GM12878 (cell line): Measurements from ENCODE around the gene NDUFB11. TPM values are rescaled to one million over a fixed set of nuclear protein-coding genes. Genes with fewer than 3 reads are reported as not detected.

ENCODE experiments used
- IKZF2 ChIP-seq, 2 experiments: fragments of 450-650 bp; IDR thresholded peaks; 2 replicates each; pipeline ENCODE4 v1.6.1; 2017; ENCODE audit warnings: mild to moderate bottlenecking in 2 of 2, moderate library complexity in 2 of 2
- PAX8 ChIP-seq: fragments of 450-650 bp; IDR thresholded peaks from 2 replicates; pipeline ENCODE4 v1.6.1; 2017; ENCODE audit warnings: mild to moderate bottlenecking, moderate library complexity
- STAT1 ChIP-seq: fragments of 450-650 bp; conservative IDR thresholded peaks from 2 replicates; pipeline ENCODE4 v1.6.1; 2014; ENCODE audit warnings: antibody characterized with exemption, mild to moderate bottlenecking
- YY1 ChIP-seq: IDR thresholded peaks from 2 replicates; pipeline ENCODE4 v1.6.1; 2011; ENCODE audit warnings: low read depth, mild to moderate bottlenecking, low read length
- ZNF207 ChIP-seq: fragments of 450-650 bp; IDR thresholded peaks from 2 replicates; pipeline ENCODE4 v1.6.1; 2014; ENCODE audit warnings: antibody characterized with exemption, mild to moderate bottlenecking, borderline replicate concordance
- ZNF274 ChIP-seq: IDR thresholded peaks from one replicate; pipeline ENCODE4 v1.8.0; 2011; ENCODE audit not compliant: insufficient read length, insufficient read depth
- polyA plus RNA-seq, 11 experiments: library from polyadenylated mRNA; depleted of rRNA in 4 of 11; unstranded in 6 of 11; stranded (reverse) in 5 of 11; fragments of >200 nt; fragmentation: Nextera tagmentation in 4 of 11; fragmentation: Illumina TruSeq in 1 of 11; extraction: Ambion mirVana in 4 of 11; extraction: Trizol in 1 of 11; gene quantifications; 1 replicate in 1 of 11; 2 replicates in 10 of 11; pipeline versions ENCODE4 v1.2.1 to v1.2.3, GENCODE V29; 2011 to 2016; ENCODE audit warnings: inconsistent platforms in 2 of 11, missing spikeins in 2 of 11, low read depth in 1 of 11
- total RNA-seq, 4 experiments: library from RNA; depleted of rRNA in 3 of 4; stranded (reverse); fragments of >200 nt in 3 of 4; fragmentation: Illumina TruSeq in 1 of 4; extraction: Trizol in 1 of 4; gene quantifications; 2 replicates each; pipeline versions ENCODE4 v1.2.1 to v1.2.3, GENCODE V29; 2013 to 2021
- TF ChIP-seq, protein P1 (sequence below): fragments of 450-650 bp; IDR thresholded peaks from 2 replicates; pipeline ENCODE4 v1.6.1; 2017; ENCODE audit warnings: low read depth, mild to moderate bottlenecking, moderate library complexity
- TF ChIP-seq, protein P2 (sequence below): fragments of 450-650 bp; IDR thresholded peaks from 2 replicates; pipeline ENCODE4 v1.6.1; 2016; ENCODE audit warnings: mild to moderate bottlenecking, moderate library complexity, borderline replicate concordance
- TF ChIP-seq, protein P3 (sequence below): fragments of 450-650 bp; IDR thresholded peaks from 2 replicates; pipeline ENCODE4 v1.6.1; 2017; ENCODE audit warnings: antibody characterized with exemption, mild to moderate bottlenecking, moderate library complexity

The NDUFB11 gene
- total and polyA plus RNA-seq, 10 of the 15 experiments (the other 5 are each of a cell fraction or from before 2014, with no cell fraction given) = 16.1 to 202 (median 83.3) TPM

DNA sequence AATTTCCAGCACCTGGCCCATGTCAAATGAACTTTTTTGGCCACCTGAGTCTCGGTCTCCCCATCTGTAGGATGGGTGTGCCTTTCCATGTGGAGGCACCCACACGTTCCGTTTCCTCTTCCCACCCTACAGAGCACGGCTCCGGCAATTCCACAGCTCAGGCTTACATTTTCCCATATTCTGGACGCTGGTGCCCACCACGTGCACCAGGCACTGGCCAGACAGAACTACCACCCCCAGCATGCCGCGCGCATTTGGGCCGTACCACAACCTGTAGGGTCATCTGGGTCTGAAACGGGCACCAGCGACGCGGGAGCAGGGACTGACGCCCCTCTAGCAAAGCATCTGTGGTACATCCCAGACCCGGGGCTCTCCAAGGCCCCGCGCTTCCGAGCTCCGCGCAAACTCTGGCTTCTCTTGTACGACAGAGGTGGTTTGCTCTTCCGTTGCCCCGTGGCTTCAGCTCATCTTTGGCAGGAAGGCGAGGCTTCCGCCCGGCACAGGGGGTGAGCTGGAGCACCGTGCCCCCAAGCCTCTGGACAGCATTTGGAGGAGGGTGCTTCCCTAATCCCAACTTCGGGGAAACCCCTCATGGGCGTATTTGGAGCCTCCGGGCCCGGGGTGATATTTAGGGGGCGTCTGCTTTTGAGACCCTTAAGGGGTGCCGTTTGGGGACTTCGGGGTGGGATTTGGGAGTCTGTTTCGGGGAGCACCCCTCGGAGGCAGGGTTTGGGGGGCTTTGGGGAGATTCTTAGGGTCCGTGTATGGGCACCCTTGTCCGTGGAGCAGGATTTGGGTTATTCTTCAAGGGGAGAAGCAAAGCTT lies 46.2 kb upstream of the NDUFB11 start (continued):
- TF ChIP-seq PAX8 = no peak
- no peak for TF ChIP-seq ZNF207
- TF ChIP-seq IKZF2 (IDR thresholded peaks at IDR 0.05) = peak in 1 of 2 experiments; percentile 20; a peak in 1 of 4 replicates
- no peak for TF ChIP-seq ZNF274
- no peak for TF ChIP-seq STAT1
- TF ChIP-seq, protein P1, sequence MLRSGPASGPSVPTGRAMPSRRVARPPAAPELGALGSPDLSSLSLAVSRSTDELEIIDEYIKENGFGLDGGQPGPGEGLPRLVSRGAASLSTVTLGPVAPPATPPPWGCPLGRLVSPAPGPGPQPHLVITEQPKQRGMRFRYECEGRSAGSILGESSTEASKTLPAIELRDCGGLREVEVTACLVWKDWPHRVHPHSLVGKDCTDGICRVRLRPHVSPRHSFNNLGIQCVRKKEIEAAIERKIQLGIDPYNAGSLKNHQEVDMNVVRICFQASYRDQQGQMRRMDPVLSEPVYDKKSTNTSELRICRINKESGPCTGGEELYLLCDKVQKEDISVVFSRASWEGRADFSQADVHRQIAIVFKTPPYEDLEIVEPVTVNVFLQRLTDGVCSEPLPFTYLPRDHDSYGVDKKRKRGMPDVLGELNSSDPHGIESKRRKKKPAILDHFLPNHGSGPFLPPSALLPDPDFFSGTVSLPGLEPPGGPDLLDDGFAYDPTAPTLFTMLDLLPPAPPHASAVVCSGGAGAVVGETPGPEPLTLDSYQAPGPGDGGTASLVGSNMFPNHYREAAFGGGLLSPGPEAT = peak; percentile 74; the same call in 1 of the 2 replicates
- no peak for TF ChIP-seq YY1
- TF ChIP-seq, protein P2, sequence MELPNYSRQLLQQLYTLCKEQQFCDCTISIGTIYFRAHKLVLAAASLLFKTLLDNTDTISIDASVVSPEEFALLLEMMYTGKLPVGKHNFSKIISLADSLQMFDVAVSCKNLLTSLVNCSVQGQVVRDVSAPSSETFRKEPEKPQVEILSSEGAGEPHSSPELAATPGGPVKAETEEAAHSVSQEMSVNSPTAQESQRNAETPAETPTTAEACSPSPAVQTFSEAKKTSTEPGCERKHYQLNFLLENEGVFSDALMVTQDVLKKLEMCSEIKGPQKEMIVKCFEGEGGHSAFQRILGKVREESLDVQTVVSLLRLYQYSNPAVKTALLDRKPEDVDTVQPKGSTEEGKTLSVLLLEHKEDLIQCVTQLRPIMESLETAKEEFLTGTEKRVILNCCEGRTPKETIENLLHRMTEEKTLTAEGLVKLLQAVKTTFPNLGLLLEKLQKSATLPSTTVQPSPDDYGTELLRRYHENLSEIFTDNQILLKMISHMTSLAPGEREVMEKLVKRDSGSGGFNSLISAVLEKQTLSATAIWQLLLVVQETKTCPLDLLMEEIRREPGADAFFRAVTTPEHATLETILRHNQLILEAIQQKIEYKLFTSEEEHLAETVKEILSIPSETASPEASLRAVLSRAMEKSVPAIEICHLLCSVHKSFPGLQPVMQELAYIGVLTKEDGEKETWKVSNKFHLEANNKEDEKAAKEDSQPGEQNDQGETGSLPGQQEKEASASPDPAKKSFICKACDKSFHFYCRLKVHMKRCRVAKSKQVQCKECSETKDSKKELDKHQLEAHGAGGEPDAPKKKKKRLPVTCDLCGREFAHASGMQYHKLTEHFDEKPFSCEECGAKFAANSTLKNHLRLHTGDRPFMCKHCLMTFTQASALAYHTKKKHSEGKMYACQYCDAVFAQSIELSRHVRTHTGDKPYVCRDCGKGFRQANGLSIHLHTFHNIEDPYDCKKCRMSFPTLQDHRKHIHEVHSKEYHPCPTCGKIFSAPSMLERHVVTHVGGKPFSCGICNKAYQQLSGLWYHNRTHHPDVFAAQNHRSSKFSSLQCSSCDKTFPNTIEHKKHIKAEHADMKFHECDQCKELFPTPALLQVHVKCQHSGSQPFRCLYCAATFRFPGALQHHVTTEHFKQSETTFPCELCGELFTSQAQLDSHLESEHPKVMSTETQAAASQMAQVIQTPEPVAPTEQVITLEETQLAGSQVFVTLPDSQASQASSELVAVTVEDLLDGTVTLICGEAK = no peak; the same call in 1 of the 2 replicates
- TF ChIP-seq, protein P3, sequence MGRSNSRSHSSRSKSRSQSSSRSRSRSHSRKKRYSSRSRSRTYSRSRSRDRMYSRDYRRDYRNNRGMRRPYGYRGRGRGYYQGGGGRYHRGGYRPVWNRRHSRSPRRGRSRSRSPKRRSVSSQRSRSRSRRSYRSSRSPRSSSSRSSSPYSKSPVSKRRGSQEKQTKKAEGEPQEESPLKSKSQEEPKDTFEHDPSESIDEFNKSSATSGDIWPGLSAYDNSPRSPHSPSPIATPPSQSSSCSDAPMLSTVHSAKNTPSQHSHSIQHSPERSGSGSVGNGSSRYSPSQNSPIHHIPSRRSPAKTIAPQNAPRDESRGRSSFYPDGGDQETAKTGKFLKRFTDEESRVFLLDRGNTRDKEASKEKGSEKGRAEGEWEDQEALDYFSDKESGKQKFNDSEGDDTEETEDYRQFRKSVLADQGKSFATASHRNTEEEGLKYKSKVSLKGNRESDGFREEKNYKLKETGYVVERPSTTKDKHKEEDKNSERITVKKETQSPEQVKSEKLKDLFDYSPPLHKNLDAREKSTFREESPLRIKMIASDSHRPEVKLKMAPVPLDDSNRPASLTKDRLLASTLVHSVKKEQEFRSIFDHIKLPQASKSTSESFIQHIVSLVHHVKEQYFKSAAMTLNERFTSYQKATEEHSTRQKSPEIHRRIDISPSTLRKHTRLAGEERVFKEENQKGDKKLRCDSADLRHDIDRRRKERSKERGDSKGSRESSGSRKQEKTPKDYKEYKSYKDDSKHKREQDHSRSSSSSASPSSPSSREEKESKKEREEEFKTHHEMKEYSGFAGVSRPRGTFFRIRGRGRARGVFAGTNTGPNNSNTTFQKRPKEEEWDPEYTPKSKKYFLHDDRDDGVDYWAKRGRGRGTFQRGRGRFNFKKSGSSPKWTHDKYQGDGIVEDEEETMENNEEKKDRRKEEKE = peak; percentile 91
